HG02571 (cell line): ENCODE results near the gene PNMA8C.
"Not testable (repeated sequence)": the region's sequence is repeated elsewhere in the genome, so short reads cannot be mapped to it uniquely, and the experiment has no call there.

Source experiments
- ATAC-seq: cut with Tn5 transposase; IDR thresholded peaks from one replicate; pipeline ENCODE4 v1.9.1; 2021; ENCODE audit warnings: mild to moderate bottlenecking, moderate library complexity; ENCODE audit not compliant: unreplicated experiment

Gene PNMA8C

DNA sequence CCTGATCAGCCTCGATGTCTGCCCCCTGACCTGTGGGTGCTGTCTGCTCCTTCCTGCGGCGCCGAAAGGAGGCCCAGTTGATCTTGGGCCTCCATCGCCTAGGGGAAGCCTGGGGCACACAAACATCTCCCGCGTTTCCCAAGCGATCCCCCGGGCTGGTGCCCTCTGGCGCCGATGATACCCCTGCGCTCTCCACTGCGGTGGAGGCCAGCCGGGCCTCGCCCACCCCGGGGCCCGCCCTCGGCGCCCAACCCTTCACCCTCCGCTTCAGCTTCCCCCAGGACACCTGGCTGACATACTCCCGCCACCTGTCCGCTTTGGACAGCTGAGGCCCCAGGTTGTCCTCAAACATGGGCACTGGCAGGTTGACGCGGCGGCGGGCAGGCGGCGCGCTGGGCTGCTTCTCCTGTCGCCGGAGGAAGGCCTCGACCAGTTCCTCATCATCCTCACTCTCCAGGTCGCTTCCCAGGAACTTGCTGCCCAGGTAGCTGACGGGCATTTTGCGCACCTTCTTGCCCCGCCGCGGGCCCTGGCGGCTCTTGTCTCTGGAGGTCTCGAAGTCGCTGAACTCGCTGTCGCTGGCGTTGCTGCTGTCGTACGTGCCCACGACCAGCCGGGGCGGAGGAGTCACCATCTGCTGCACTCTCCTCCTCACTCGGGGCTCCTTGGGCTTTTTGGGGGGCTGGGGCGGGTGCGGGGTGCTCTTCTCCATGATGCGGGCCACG is 16.6 kb downstream of the PNMA8C start:
- ATAC-seq = no peak

DNA sequence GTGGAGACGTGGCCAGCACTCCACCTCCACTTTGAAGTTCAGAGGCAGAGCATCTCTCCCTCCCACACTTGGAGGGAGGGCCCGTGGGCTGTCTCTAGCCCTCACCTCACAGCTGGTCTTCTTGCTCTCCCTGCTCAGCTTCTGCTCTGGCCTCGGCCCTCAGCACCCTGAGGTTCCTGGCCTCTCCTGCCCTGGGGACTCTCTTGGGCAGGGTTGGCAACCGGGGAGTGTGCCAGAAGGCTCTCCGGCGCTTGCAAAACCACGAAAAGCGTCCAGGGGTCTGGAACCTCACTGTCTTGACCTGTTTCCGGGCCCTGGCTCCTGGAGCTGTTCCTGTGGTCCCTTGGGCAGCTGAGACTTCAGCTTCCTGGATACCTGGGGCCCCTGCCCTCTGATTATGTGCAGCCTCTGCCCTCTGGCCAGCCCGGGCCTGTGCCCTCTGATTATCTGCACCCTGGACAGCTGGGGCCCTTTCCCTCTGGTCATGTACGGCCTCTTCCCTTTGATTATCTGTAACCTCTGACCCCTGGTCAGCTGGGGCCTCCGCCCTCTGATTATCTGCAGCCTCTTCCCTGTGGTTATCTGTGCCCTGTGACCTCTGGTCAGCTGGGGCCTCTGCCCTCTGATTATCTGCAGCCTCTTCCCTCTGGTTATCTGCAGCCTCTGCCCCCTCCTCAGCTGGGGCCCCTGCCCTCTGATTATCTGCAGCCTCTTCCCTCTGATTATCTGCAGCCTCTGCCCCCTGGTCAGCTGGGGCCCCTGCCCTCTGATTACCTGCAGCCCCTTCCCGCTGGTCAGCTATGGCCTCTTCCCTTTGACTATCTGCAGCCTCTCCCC is 17.4 kb downstream of the PNMA8C start:
- ATAC-seq = no peak

DNA sequence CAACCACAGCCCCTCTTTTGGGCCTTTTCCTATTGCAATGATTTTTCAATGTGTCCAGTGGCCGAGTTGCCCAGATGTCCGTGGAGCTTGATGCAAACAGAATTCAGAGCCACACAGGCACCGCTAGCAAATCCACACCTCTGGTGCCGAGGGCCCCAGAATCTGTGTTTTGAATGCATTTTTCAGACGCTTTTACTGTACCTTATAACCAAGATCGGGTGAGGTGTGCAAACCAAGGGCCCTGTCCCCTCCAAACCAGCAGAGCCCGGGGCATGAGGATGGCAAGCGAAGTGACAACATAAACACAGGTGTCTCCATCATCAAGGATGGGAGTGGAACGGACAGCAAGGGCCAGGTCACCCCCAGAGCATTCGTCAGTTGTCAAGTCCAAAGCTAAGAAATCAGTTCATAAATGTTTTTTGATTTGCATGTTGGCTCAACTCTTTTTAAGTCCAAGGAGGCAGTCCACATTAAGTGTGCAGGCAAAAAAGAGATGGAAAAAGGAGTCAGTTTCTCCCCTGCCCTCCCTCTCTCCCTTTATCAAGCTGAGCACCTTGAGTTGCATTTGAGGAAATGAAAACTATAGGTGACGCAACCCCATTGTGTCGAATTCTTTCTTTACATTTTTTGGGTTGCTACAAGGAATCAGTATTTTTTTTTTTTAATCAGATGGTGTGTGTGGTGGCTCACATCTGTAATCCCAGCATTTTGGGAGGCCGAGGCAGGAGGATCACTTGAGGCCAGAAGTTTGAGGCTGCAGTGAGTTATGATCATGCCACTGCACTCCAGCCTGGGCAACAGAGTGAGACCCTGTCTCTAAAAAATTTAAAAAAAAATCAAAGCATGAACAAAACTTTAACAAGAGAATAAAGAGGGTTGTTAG is 18.3 kb downstream of the PNMA8C start:
- ATAC-seq = no peak

DNA sequence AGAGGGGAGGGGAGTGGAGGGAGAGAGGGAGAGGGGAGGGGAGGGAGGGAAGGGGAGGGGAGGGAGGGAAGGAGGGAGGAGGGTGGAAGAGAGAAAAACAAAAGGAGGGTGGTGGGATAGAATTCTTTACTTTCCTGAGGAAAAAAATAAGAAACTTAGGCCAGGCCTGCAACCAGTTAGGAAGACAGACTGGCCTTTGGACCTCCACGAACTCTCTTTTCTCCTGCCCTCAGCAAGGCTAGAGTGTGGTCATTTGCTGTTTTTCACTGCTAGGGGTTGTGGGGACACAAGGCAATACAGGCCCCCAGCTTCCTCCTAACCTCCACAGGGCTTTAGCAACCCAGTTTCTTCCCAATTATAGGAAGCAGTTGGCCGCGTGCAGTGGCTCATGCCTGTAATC is 19.5 kb downstream of the PNMA8C start:
- no peak for ATAC-seq

- ATAC-seq = no peak
These were observed 20.1 kb downstream of the PNMA8C start for GRCh38 chr19:46408664-46409039.

DNA sequence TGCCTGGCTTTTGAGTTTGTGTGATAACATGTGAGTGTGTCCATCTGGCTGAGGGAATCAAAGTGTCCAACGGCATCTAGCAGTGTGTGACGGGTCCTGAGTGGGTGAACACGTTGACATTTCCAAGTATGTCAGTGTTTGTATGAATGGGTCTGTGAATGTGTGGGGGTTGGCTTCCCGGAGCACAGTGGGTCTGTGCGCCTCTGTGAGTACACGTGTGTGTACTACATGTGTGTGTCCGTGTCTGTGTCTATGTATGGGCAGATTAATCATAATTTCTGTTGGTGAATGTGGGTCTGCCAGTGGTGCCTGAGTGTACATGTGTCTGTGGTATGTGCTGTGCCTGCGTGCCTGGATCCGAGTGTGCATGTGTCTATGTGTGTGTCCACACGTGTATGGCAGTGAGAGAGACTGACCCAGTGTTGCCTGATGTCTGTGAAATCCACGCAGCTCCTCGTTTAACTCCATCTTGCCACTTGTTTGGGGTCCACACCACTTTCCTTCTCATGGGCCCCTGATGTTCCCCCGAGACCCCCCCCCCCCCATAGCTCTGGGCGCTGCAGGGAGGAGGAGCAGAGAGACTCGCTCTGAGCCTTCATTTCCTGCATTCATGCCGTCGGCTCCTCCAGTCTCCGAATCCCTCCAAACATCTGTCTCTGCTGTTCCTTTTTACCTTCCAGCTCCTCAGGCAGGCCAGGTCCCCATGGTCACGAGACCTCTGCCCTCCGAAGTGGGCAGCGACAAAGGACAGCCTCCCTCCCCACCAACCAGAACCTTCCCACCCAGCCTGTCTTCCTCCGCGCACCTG is 20.7 kb downstream of the PNMA8C start:
- ATAC-seq = no peak

DNA sequence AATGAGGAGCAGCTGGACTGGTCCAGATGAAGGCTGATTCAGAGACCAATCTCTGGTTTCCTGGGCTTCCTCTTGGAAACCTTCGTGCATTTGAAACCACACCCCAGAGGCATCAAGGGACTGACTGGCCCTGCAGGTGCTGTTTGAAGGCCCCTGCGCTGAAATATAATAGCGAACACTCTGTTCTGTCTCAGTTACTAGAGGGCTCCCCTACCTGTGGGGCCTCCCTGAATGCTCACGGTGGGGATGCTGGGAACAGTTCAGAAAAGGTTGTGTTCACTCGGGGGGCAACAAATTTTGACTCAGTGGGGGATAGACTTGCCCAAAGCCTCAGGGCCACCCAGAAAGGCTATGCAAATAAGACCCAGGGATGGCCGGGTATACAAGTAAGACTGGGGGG is 21.8 kb downstream of the PNMA8C start:
- no peak for ATAC-seq

DNA sequence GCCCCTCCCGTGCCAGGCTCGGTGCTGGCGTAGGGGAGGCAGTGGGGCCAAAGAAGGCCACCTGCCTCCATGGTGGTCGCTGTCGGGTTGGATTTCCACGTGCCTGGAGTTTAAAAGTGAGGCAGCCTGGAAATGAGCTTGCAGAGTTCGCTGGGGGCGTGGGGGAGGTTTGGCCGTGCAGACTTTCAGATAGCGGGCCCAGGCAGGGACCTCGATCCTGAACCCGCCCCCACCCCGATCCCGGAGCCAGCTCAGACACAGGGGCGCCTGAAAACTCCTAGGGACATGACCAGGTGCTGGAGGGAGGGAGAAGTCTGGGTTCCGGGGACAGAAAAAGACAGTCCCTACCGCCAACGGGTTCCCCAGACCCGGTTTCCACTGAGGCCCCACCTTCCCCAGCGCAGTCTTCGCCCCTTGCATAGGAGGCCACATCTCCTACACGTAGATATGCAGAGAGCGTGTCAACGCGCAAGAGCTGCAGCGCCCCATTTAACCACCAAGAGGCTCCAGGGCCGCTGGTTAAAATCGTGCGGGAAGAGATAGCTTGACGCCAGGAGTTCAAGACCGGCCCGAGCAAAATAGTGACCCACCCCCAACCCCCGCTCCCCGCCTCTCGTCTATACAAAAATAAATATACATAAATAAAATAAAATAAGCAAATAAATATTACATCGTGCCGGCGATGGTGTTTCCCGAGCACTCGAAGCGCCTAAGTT is 23.8 kb downstream of the PNMA8C start:
- no peak for ATAC-seq

DNA sequence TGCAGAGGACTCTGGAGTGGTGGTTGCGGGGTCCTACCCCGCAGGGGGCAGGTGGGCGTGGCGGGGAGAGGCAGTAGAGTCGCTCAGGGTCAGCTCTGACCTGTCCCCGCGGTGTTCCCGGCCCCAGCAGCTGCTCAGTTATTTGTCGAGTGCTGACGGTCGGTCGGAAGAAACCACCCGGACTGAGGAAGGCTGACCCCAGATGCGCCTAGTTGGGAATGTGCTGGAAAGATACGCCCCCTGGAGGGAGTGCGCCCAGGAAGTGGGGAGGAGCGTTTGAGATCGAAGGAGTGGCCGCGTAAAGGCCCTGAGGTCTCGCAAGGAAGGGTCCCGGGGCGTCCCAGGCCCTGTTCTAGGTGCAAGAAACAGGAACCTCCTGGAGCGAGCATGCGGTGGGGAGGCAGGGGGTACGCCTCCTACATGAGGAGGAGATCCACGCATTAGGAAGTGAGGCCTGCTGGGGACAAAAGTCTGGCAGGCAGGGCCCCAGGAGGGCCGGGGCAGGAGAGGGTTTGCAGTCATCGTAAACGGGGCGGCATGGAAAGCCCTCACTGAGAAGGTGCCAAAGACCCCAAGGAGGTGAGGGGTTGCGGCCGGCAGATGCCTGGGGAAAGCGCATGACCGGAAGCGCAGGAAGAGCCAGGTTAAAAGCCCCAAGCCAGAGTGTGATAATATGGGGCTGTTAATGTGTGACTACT is 24.5 kb downstream of the PNMA8C start:
- ATAC-seq = no peak

DNA sequence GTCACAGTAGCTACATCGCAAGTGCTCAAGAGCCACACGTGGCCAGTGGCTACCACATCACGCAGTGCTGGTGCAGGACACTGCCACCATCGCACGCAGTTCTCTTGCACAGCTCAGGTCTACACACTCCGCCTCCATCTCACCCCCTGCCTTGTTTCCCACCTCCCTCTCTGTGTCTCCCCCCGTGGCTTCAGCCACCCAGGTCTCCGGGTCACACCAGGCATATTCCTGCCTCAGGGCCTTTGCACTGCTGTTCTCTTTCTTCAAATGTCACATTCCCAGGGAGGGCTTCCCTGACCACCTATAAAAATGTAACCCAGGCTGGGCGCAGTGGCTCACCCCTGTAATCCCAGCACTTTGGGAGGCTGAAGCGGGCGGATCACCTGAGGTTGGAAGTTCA is 26.0 kb downstream of the PNMA8C start:
- no peak for ATAC-seq

GRCh38 chr19:46397801-46398479 is 30.8 kb downstream of the PNMA8C start:
- not testable (repeated sequence) for ATAC-seq

DNA sequence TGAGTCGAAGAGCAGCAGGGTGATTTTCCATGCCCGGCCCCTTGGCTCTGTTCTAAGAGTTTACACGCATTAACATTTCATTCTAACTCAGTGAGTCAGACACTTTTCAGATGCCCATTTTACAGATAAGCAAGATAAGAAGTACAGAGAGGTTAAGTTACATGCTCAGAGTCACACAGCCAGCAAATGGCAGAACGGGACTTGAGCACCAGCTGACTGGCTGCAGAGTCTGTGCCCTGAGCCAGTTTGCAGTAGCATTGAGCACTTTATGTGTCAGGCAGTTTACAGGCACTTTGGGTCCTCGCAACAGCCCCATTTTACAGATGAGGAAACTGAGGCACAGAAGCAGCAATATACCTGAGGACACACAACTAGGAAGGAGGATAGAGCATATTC is 34.3 kb downstream of the PNMA8C start:
- no peak for ATAC-seq

DNA sequence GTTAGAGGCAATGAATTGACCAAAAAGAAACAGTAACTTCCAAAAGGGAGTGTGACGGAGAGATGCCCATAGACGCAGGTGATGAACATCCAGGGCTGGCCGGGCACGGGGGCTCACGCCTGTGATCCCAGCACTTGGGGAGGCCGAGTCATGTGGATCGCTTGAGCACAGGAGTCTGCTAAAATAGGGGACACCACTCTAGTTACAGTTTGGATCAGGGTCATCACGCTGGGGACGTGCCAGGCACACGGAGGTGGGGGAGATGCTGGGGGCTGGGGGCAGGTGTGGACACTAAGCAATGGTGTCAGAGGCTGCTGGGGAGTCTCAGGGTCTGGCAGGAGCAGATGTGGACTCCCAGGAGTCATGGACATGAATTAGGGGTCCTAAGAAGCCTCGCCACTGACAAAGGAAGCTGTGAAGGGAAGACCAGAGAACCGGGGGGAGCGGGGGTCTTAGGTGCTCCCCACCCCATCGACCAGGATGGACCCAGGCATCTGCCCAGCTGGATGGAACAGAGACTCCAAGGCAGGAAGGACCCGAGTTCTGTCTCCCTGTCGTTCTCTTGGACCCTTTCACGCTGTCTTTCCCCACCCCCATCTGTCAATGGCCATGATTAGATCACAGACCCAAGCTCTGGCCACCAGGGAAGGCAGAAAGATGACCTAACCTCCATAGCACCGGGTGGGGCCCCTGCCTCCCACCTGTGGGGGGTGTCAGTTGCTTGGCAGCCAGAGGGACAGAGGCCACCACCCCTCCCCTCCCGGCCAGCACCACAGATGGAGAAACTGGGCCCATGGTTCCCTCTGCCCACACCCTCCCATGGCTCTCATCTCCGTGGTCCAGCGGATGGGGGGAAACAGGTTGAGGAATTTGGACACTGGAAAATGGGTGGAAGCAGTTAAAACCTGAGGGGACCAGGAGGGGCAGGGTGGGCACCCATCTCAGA is 35.0 kb downstream of the PNMA8C start:
- ATAC-seq = no peak

- ATAC-seq = no peak
These were observed 35.9 kb downstream of the PNMA8C start for GRCh38 chr19:46392837-46393236.

DNA sequence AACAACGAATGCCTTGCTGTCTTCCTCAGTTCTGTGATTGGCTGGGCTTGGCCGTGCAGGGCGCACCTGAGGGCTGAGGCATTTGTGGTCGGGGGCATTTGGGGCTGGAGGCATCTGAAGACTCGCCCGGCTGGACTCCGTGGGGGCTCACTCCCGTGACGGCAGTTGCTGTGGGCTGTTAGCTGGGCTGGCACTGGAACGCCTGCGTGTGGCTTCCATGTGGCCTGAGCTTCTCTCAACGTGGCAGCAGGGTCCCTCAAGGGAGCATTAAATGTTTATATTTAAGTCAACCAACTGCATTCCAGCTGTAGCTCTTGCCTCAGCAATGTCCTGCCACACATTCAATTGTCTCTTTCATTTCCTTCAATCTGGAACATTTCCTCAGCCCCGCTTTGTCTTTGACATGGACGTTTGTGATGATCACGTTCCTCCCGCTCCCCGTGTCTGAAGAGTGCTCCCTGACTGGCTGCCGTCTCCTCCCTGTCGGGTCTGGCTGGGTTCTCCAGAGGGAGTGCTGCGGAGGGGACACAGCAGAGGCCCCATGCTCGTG is 36.4 kb downstream of the PNMA8C start:
- no peak for ATAC-seq

DNA sequence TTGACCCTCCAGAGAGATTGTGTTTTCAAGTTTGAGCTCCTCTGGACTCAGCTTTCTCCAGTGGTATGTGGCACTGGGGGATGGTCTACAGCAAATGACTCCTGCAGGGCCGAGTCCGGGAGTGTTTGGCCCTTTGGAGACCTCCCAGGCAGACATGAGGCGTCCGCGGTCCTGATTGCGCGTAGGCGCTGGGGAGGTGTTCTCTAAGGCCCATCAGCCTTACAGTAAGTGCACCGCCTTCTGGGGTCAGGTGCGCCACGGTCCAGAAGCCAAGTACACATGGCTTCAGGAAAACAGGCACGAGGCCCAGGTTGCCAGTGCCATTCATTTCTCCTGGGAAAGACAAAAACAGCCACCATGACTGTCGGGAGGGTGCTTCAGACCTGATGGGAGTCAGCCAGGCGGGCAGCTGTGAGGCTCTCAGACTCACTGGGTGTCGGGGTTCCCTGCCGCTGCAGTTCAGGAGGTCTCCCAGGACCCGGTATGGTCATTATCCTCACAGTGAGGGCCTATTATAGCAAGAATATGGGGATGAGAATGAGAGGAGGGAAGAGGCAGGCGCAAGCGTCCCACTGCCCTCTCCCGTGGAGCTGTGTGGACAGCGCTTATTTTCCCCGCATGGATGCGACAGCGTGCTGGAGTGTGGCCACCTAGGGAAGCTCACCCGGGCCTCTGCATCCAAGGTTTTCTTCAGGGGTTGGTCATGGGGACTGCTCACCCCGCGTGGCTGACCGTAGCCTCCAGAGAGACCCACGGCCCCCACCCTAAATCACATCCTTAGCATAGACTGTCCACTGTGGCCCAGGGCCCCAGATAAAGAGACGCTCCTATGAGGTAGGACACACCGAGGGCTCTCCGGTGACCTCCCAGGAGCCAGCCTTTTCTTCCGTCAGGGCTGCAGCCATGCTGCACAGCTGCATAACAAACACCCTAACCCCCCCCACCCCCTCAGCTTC is 37.2 kb downstream of the PNMA8C start:
- ATAC-seq = no peak
